HG03520 (cell line): Measurements from ENCODE around the gene SLC17A7.
A peak's percentile ranks its signal among the peaks of the same experiment; 100 is the strongest.
"Not testable (repeated sequence)": the region's sequence is repeated elsewhere in the genome, so short reads cannot be mapped to it uniquely, and the experiment has no call there.

Experiments
- ATAC-seq: cut with Tn5 transposase; IDR thresholded peaks from one replicate; pipeline ENCODE4 v1.9.1; 2021; ENCODE audit warnings: mild to moderate bottlenecking, moderate library complexity; ENCODE audit not compliant: unreplicated experiment

Gene SLC17A7

GRCh38 chr19:49470615-49470978 lies 29.3 kb upstream of the SLC17A7 start:
- no peak for ATAC-seq

GRCh38 chr19:49469828-49470614 lies 28.7 kb upstream of the SLC17A7 start:
- ATAC-seq = peak; percentile 33

- ATAC-seq = peak; percentile 60
Observed at GRCh38 chr19:49468746-49469447, 27.6 kb upstream of the SLC17A7 start.

GRCh38 chr19:49468199-49468598 lies 26.9 kb upstream of the SLC17A7 start:
- no peak for ATAC-seq

- ATAC-seq = no peak
Observed at GRCh38 chr19:49465371-49465770, 24.0 kb upstream of the SLC17A7 start.

GRCh38 chr19:49463960-49464740 lies 22.8 kb upstream of the SLC17A7 start:
- ATAC-seq = no peak

GRCh38 chr19:49462492-49462891 lies 21.2 kb upstream of the SLC17A7 start:
- no peak for ATAC-seq

GRCh38 chr19:49461656-49462055 lies 20.3 kb upstream of the SLC17A7 start:
- ATAC-seq = no peak

- ATAC-seq = not testable (repeated sequence)
Observed at GRCh38 chr19:49461130-49461529, 19.8 kb upstream of the SLC17A7 start.

GRCh38 chr19:49459388-49459787 lies 18.1 kb upstream of the SLC17A7 start:
- no peak for ATAC-seq

GRCh38 chr19:49458567-49458903 lies 17.2 kb upstream of the SLC17A7 start:
- no peak for ATAC-seq

- no peak for ATAC-seq
Observed at GRCh38 chr19:49456326-49456725, 15.0 kb upstream of the SLC17A7 start.

GRCh38 chr19:49455773-49456172 lies 14.4 kb upstream of the SLC17A7 start:
- ATAC-seq = no peak

- no peak for ATAC-seq
Observed at GRCh38 chr19:49453757-49454240, 12.5 kb upstream of the SLC17A7 start.

- ATAC-seq = peak; percentile 69
Observed at GRCh38 chr19:49453013-49453756, 11.9 kb upstream of the SLC17A7 start, which contains the start of gene ALDH16A1. ALDH16A1 (plus strand) TSS chr19:49453225; CDS start chr19:49453332, 107 bp downstream.

- ATAC-seq = peak; percentile 53
Observed at GRCh38 chr19:49451430-49452181, 10.3 kb upstream of the SLC17A7 start, which contains the start of gene PIH1D1. PIH1D1 (minus strand) TSS chr19:49451814; CDS start chr19:49451574, 240 bp downstream.

GRCh38 chr19:49450405-49450804 lies 9.1 kb upstream of the SLC17A7 start:
- ATAC-seq = no peak

- ATAC-seq = no peak
Observed at GRCh38 chr19:49448432-49448786, 7.1 kb upstream of the SLC17A7 start.

GRCh38 chr19:49447485-49448431 lies 6.4 kb upstream of the SLC17A7 start:
- no peak for ATAC-seq
